Bone marrow (tissue), 2 donors: Measurements from ENCODE around the gene FAM83F.
A peak's percentile ranks its signal among the peaks of the same experiment; 100 is the strongest.

Experiments used
- DNase-seq, 2 donors: peaks; one replicate each; lab custom pipeline; 2025; lab: John Stamatoyannopoulos, UW

FAM83F gene

DNA sequence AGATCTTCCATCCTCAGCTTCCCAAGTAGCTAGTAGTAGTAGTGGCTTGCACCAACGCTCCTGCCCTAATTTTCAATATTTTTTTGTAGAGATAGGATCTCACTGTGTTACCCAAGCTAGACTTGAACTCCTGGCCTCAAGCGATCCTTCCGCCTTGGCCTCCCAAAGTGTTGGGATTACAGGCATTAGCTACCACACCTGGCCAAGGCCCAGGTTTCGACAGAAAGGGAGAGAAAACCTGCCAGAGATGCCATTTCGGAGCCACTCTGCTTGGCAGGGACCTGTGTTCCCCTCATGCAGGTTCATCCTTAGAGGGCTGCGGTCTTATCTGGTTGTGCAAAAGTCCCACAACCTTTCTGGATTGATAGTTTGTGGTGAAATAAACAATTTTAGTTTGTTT, 41.4 kb downstream of the FAM83F start:
- DNase-seq: no peak

DNA sequence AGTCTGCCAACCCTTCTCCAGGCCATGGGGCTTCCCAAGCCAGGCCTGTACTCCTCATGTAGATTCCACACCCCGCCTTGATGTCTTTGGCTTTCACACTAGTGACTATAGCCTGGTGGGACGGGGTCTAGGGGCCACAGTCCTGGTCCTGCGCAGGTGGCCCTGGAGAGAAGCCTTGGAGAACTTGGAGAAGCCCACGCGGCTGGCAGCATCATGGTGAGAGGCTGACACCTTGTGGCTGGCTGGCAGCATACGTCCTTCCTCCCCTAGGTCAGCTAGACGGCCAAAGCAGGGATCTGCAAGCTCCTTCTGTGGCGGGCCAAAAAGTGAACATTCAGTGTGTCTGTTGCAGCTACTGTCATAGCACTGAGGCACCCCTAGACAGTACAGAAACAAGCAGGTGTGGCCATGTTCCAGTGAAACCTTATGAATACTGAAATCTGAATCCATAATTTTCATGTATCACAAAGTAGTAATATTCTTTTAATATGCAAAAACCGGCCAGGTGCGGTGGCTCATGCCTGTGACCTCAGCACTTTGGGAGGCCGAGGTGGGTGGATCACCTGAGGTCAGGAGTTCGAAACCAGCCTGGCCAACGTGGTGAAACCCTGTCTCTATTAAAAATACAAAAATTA, 42.0 kb downstream of the FAM83F start:
- DNase-seq: peak; percentile 9 to 69

DNA sequence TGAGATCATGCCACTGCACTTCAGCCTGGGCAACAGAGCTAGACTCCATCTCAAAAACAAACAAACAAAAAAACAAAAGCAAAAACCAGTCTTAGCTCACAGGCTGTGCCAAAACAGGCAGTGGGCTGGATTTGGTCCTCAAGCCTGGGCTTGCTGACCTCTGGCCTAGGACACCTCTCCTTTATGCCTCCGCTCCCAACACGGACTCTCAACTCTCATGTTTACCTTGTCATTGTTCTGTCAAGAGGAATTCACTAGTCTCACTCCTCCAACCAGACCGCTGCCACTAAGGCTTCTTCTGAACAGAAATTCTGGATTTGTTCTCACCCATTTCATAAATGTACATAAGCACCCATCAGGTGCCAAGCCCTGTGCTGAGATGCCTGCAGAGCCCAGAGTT, 42.6 kb downstream of the FAM83F start:
- no peak for DNase-seq

DNA sequence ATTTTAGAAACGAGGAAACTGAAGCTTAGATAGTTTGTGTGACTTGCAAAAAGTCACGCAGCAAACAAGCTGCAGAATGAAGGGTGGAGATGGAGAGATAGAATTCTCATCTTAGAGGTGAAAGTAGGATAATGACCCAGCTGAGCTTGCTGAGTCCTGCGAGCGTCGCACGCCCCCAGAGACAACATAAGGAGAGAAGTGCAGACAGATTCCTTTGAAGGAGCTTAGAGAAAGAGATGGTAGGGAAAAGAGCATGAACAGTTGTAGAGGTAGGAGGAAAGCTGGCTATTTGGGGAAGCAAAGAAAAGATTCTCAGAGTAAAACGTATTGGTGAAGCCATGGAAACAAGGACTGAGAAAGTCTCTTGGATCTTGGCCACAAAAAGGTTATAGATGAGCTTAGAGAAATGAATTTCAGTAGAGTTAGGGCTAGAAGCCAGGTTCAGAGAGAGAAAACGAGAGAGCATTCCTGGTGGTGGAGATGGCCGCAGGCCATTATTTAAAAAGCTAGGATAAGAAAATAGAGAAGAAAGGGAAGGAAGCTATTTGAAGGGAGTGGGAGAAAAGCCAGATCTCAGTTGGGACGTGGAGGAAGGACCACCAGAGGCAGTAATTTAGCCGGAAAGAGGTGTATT, 44.8 kb downstream of the FAM83F start:
- no peak for DNase-seq

DNA sequence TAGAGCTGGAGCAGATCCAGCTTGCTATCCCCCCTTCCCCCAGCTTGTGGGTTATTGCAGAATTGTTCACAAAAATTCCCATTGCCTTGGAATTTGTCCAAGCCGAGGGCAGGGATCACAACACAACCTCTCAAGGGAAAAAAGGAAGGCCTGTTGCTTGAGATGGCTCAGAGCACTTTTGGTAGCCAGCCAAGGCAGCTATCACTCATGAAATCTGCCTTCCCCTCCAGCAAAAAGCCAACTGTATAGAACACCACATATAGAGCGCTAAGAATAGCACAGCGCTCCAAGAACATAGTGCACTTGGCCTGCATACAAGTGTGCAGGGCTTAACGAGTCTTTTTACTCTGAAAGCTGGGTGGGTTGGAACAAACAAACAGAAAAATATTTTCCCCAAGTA, 46.2 kb downstream of the FAM83F start:
- peak in 1 of 2 donors; percentile 56 for DNase-seq

DNA sequence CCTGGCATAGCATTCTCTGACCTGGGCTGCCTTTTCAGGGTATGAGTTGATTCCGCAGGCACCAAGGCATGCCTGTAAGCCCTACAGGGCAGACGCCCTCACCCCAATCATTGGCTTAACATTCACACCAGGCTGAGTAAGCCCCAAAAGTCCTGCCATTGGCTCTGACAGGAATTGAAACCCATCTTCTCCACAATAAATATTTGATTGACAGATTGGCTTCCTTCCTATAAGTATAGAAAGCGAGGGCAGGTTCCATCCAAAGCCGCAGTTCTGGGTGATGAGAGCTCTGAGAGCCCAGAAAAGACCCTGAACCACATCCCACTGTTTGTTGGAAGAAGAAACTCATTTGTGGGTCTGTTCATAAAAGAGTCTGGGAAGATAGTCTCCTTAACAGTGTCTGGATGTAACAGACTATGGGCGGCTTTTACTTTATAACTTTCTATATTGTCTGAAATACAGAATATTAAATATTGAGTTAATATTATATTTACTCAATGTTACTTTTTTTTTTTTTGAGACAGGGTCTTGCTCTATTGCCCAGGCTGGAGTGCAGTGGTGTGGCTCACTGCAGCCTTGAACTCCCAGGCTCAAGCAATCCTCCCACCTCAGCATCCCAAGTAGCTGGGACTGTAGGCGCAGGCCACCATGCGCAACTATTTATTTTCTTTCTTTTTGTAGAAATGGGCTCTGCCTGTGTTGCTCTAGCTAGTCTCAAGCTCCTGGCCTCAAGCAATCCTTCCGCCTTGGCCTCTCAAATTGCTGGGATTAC, 46.8 kb downstream of the FAM83F start:
- no peak for DNase-seq

DNA sequence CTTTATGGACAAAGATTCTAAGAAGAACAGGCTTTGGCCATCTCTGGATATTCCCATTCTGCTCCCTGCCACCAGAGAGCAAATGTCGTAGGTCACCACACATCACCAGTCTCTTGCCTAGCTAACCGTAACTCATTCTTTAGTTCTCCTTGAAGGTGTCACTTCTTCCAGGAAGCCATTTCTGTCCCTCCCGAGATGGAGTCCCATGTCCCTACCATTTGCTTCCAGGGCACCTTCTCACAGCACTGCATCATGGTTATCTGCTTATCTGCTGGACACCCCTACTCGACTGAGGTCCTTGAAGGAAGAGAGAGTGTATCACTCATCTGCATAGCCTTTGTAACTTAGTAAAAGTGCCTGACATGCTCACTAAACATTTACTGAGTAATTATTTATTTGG, 47.6 kb downstream of the FAM83F start:
- no peak for DNase-seq

DNA sequence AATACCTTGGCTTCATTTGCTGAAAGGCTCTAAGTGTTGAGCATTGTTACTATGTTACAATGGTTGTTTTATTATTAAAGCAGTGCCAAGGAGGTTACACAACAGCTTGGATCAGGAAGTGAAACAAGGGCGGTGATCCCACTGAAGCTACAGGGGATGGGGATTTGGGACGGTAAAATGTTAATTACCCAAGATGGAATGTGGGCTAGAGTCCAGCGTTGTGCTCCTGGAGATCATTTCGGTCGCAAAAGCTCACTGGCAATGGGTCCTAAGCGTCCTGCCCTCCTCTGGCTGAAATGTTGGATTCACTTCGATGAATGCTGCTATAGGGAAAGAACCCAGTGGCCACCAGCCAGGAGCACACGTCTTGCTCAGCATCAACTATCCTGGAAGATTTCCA, 48.3 kb downstream of the FAM83F start:
- no peak for DNase-seq

DNA sequence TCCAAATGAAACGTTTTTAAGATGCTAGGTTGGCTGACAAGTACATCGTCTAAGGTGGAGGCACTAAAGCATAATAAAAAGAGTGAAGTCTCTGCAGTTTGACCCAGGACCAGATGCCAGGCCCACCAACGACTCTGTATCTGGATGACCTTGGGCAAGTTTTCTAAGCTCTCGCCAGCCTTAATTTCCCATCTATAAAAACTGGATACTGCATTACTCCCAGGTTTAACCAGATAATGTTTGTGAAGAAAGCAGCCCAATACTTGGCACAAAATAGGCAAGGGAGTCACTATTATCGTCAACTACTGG, 49.0 kb downstream of the FAM83F start:
- DNase-seq: no peak

DNA sequence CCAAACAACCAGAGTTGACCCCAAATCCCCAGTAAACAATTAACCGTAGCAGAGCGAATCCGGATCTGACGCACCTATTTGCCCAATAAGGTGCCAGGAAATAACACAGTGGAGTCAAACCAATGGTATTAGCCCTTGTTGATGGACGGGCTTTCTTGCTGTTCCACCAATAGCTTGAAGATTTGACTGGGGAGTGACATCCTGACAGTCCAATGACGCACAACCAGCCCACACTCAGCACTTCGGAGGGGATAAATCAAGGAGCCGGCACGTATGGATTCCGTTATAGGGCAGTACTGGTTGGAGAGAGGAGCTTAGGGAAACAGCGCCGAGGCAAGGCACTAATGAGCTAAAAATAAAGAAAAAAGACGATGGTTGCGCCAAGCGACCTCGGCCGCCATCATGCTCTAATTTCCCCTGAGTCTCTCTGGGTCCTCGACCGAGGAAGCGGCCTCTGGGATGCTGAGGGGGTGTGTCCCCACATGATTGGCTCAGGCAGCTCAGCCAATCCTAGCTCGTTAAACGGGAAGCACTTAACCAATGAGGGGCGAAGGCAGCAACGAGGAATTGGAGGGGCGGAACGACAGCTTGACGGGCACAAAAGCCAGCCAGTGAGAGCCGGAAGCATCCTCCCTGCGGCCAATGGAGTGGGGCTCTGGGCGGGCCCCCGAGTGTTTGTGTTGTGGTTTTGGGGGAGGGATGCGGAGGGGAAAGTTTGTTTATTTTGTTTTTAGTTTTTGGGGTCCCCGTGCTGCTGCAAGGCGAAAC, 49.5 kb downstream of the FAM83F start:
- DNase-seq: peak; percentile 86 to 99

DNA sequence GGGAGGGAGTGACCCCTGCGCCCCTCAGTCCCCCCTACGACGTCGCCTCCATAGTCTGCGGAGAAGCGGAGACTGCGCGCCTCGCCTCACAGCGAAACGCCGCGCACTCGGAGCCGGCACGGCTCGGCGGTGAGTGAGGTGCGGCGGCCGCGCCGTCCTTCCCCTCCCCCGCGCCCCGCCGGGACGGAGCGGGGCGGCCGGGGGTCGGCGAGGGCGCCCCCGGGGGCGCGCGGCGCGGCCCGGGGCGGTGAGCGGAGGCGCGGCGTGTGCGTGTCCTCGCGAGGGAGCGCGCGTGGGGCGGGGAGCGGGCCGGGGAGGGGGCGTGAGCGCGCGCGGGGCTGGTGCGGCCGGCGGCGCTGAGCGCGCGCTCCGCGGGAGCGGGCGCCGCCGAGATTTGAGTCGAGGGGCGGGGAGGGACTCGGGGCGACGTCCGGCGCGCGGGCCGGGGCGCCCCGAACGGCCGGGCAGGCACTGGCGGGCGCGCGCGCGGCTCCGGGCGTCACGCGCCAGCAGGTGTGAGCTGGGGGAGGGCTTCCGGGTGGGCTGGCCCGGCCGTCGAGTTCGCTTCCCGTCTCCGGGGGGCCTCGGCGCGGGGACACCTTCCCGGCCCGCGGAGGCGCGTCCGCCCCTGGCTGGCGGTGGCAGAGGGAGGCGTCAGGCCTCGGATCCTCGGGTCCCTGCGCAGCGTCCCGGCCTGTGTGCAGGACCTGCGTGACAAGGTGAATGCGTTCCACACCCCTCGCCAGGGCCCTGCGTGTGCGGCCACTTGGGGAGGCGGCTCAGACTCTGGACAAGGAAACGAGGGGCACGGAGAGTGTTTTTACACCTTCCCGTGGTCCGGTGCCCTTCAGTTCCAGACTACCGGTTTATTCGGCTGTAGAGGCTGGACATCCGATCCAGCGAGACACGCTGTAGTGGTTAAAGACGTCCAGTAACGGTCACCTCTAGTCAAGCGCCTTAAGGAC, 50.4 kb downstream of the FAM83F start:
- peak in 1 of 2 donors; percentile 23 for DNase-seq

DNA sequence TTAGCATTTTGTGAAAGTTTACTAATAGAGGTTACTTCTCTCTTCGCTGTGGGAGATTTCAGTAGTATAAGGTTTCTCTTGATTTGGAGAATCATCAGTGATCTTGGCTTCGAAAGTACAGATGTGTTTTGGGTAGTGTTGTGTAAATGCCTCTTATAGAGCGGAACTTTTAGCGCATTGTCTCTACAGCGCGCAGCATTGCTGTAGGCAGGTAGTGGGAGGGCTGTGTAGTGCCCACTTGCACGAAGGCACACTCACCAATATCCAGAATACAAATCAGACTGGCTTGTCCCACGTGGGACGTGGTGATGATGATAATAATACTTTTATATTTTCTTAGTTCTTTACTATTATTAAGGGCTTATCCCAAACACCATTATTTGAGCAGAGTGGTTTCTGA, 51.4 kb downstream of the FAM83F start:
- no peak for DNase-seq

DNA sequence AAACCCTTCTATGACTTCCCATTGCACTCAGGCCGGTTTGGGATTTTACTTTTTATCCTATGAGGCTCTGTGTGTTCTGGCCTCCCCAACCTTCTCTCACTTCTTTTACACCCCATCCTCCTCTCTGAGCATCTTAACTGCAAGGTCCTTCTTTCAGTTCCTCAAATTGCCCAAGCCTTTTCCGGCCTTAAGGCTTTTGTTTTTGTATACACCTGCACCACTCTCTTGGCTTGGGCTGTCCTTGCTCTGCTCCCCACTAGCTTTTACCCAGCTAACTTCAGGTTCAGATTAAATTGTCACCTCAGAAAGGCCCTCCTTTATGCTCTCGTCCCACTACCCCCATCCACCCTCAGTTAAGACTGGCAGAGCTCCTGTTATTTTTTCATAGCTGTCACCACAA, 55.5 kb downstream of the FAM83F start:
- DNase-seq: peak in 1 of 2 donors; percentile 11

DNA sequence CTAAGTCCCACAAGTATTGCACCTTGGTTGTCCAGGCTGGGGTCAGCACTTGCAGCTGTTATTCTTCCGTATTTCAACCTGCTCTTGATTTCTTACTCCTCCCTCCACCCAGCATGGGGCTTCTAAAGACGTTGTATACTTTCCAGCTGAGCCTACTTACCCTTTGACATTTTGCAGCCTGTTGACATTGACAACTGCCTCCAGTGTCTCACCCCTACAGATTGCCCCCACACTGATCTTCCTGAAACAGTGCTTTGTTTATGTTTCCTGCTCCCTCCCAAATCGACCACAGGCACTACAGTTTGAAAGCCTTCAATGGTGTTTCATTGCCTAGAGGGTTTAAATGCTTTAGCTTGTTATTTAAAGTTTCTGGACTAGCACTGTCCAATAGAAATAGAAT, 56.6 kb downstream of the FAM83F start:
- peak in 1 of 2 donors; percentile 63 for DNase-seq

DNA sequence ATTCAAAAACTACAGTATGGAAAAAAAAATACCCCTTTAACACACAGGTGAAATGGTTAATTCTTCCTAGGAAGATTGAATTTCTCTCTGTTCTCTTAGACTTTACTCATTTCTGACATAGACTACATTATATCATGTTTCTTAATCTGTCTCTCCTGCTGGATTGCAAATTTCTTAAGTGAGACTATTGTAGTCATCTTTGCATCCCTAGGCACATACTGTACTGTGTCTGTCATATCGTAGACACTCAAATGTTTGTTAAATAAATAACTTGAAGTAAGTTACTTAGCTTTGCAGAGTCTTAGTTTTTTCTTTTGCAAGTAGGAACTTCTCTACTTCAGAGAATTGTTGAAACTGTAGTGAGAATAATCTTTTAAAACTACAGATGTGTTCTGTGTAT, 58.7 kb downstream of the FAM83F start:
- DNase-seq: no peak

DNA sequence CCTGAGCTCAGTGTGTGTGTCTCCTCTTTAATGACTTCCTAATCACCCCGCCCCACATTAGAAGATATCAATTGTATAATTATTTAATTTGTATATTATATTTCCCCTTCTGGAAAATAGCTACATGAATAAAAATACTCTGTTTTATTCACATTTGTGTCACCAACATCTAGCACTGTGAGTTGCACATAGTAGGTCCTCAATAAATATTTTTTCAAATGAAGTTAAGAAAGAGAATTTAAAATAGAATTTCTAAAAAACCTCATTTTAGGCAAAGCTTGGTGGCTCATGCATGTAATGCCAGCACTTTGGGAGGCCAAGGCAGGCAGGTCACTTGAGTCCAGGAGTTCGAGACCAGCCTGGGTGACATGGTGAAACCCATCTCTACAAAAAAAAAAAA, 59.7 kb downstream of the FAM83F start:
- DNase-seq: no peak

DNA sequence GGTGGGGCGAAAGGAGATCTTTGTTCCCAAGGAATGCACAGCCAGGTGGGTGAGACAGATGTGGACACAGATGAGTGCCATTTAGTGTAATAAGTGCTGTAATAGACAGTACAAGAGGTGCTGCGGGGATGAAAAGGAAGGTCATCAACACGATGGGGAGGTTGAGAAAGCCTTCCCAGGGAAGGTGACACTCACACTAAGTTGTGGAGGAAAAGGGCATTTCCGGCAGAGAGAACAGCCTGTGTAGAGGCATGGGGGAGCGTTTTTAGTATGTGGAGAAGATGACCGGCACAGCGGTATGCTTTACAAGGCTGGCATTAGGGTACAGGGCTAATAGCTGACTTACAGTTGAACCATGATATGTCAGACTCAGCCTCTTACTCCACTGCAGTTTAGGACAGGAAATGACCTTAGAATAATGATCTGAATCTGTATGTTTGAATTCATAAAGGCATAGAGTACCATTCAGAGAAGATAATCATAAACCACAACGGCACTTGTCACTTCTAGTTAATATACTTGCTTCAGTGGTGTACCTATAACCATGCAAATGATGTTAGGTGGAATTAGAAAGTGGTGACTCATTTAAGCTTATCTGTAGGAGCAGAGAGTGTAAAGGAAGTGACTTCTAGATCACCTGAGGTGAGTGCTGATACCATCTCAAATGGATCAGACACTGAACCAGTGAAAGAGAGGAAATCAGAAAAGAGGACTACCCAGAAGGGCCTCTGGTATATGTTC, 60.6 kb downstream of the FAM83F start:
- DNase-seq: no peak

DNA sequence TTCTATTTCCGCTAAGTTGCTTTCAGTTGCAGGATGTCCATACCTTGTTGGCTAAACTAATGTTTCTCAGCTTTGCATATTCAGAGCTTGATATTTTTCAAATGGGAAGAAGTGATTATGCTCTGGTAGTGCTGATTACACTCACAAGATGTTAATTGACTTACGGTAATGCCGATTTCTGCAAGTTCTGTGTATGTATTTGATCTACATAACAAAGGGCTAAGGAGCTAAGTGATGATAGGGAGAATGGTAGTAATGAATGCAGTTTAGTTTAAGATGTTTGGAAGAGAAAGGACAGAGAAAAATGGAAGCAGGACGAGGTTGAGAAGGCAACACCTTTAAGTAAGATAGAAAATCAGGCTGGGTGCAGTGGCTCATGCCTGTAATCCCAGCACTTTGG, 61.4 kb downstream of the FAM83F start:
- DNase-seq: no peak

DNA sequence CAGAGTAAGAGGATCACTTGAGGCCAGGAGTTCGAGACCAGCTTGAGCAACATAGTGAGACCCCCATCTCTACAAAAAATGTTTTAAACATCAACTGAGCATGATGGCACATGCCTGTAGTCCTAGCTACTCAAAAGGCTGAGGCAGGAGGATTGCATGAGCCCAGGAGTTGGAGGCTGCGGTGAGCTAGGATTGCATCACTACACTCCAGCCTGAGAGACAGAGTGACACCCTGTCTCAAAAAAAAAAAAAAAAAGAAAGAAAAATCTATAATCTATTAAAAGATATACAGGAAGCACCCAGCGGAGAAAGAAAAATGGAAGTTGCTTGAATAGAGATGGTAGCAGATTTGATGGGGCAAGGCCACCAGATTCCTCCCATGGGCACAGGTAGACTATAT, 61.8 kb downstream of the FAM83F start:
- DNase-seq: no peak

DNA sequence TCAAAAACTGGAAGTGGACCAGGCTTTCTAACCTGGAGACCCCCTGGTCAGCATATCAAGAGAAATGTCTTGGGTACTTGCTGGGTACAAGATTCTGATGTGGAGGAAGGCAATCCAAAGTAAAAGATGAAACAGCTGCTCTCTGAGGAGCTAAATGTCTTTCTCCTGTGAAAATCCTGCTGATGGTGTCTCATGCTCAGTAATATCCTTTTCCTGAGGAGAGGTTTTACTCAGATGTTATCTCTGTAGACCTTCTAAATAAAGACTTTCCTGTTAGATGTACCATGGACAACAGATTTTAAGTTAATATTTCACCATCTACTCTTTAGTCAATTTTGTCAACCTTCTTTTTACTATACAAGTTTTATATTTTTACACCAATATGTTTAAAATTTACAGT, 62.9 kb downstream of the FAM83F start:
- DNase-seq: no peak

DNA sequence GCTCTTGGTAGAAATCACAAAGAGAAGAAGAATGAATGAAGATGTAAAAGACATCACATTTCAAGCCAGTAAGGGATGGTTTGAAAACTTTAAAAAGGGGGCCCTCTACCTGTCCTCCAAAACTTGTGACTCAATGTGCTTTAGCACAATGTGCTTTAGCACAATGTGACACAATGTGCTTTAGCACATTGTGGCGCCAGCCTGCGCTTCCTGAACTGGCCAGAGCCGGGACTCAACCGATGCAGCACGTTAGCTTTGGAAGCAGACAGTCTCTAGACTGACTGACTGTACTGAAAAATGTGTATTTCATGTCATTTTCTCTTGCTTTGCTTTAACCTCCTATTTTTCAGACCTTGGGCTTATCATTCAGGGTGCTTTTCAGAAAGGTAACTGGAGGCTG, 63.5 kb downstream of the FAM83F start:
- peak in 1 of 2 donors; percentile 14 for DNase-seq
